ENCODE data around the gene KCTD4. TPM values are rescaled to one million over a fixed set of nuclear protein-coding genes. Genes with fewer than 3 reads are reported as not detected.

KCTD4 gene
- total and polyA plus RNA-seq, 2 donors (not counting 3 experiments of a cell fraction or from before 2014, with no cell fraction given) = not detected

DNA sequence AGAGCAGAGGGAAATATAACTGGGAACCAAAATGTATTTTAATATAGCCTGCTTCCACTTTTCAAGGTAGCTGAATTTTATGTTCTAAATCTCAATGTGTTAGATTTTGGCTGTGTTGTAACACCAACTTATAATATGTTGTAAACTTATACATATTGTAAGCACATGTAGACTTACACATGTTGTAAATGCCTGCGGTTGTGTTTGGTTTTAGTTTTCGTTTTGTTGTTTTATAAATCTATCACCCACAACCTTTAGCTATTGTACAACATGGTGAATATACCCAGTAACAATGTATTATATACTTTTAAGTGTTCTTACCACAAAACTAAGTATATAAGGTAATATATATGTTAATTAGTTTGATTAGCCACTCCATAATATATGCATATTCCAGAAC lies 15.6 kb downstream of the KCTD4 start:
- no peaks in the 10 kb centered on the region for H3K27me3 ChIP-seq (ENCODE audit: control insufficient read depth in 2 of 2, insufficient read depth in 2 of 2, low read length in 2 of 2)
- no peak overlapping the region for H3K4me2 ChIP-seq (ENCODE audit: insufficient read depth, low read length)
- no peak overlapping the region for H3K4me3 ChIP-seq (replicated peaks in 1 of 3; ENCODE audit: insufficient read depth in 1 of 3, low read depth in 1 of 3, low read length in 3 of 3)
- no TSS peak for BruUV-seq (replicated peaks)
- H3K9me1 ChIP-seq (replicated peaks; ENCODE audit: control insufficient read depth, extremely low read depth, insufficient read depth, low read length) = peaks cover 3% of the 10 kb centered on the region
- FAIRE-seq (no peak), DNase-seq (ENCODE audit: low read depth, low spot score) (no peak)
- no peaks in the 10 kb centered on the region for H3K79me2 ChIP-seq (ENCODE audit: control insufficient read depth, insufficient read depth, low read length)
- H3K9me3 ChIP-seq (replicated peaks; ENCODE audit: control insufficient read depth, insufficient read depth, low read length) = no peaks in the 10 kb centered on the region
- H3K27ac ChIP-seq (ENCODE audit: insufficient read depth, low read depth, low read length) = no peak overlapping the region
- H4K20me1 ChIP-seq (replicated peaks; ENCODE audit: control insufficient read depth, extremely low read depth, insufficient read depth, low read length) = no peaks in the 10 kb centered on the region
- TF ChIP-seq, protein P1, sequence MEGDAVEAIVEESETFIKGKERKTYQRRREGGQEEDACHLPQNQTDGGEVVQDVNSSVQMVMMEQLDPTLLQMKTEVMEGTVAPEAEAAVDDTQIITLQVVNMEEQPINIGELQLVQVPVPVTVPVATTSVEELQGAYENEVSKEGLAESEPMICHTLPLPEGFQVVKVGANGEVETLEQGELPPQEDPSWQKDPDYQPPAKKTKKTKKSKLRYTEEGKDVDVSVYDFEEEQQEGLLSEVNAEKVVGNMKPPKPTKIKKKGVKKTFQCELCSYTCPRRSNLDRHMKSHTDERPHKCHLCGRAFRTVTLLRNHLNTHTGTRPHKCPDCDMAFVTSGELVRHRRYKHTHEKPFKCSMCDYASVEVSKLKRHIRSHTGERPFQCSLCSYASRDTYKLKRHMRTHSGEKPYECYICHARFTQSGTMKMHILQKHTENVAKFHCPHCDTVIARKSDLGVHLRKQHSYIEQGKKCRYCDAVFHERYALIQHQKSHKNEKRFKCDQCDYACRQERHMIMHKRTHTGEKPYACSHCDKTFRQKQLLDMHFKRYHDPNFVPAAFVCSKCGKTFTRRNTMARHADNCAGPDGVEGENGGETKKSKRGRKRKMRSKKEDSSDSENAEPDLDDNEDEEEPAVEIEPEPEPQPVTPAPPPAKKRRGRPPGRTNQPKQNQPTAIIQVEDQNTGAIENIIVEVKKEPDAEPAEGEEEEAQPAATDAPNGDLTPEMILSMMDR (IDR thresholded peaks at IDR 0.05; ENCODE audit: extremely low read depth in 1 of 2, insufficient read depth in 1 of 2, low read depth in 1 of 2, low read length in 2 of 2) = no peak
- TF ChIP-seq POLR2A (IDR thresholded peaks at IDR 0.05; ENCODE audit: low read depth, low read length) (no peak), MYC (IDR thresholded peaks at IDR 0.05; ENCODE audit: low read depth, low read length) (no peak), JUN (IDR thresholded peaks at IDR 0.05; ENCODE audit: borderline replicate concordance, insufficient read depth, insufficient read length, low read depth) (no peak), EZH2 (IDR thresholded peaks at IDR 0.05; ENCODE audit: borderline replicate concordance, low read depth, low read length, severe bottlenecking) (no peak), FOS (IDR thresholded peaks at IDR 0.05; ENCODE audit: borderline replicate concordance, insufficient read depth, low read length) (no peak), GATA2 (IDR thresholded peaks at IDR 0.05; ENCODE audit: insufficient read depth, insufficient read length, low read depth, low read length) (no peak), POLR2AphosphoS5 (IDR thresholded peaks at IDR 0.05; ENCODE audit: insufficient read depth, low read depth, low read length) (no peak)
- TF ChIP-seq, protein P2, sequence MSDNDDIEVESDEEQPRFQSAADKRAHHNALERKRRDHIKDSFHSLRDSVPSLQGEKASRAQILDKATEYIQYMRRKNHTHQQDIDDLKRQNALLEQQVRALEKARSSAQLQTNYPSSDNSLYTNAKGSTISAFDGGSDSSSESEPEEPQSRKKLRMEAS (IDR thresholded peaks at IDR 0.05; ENCODE audit: insufficient read depth, insufficient read length) = no peak
- H3K4me1 ChIP-seq (ENCODE audit: control insufficient read depth, extremely low read depth, insufficient read depth, low read length) = no peaks in the 10 kb centered on the region
- H3K9ac ChIP-seq (replicated peaks; ENCODE audit: extremely low read depth, insufficient read depth, low read length) = no peak overlapping the region
- ChIA-PET POLR2A (interaction anchor here (0.7 kb wide), 1 partner anchor 10 kb away, joined by 3 read pairs; no protein-coding TSS in a partner anchor), CTCF (interaction anchor here (1.0 to 1.6 kb wide), 3 partner anchors 11 to 18 kb away, joined by 3 to 5 read pairs (median 4); no protein-coding TSS in a partner anchor)
- no peak overlapping the region for H2AFZ ChIP-seq (ENCODE audit: low read depth, low read length)
- dilution Hi-C loops (cut with MboI; ENCODE audit: extremely low pct_ligation_motif_present, low sequenced_read_pairs) = no loop called here
- intact Hi-C loops (cut with micrococcal nuclease) = no loop called here
- H3K36me3 ChIP-seq (ENCODE audit: control insufficient read depth in 2 of 2, extremely low read depth in 1 of 2, insufficient read depth in 2 of 2, low read length in 2 of 2) = no peaks in the 10 kb centered on the region
